Hepatocyte (in vitro differentiated cells): Measurements from ENCODE around the gene FRMPD4.

ENCODE experiments used
- CTCF ChIP-seq: fragments of 200-600 bp; sonication (generic); IDR thresholded peaks from 2 replicates; pipeline ENCODE4 v1.5.1; 2016; ENCODE audit warnings: antibody characterized with exemption, mild to moderate bottlenecking; ENCODE audit not compliant: poor library complexity
- EZH2 ChIP-seq: fragments of 200-600 bp; sonication (generic); IDR thresholded peaks from 2 replicates; pipeline ENCODE4 v1.6.1; 2016; ENCODE audit warnings: antibody characterized with exemption, mild to moderate bottlenecking, borderline replicate concordance
- EZH2phosphoT487 ChIP-seq: fragments of 200-600 bp; sonication (generic); IDR thresholded peaks from one replicate; pipeline ENCODE4 v1.6.1; 2018; ENCODE audit warnings: antibody characterized with exemption, mild to moderate bottlenecking, low read depth, moderate library complexity; ENCODE audit not compliant: unreplicated experiment, severe bottlenecking

- TF ChIP-seq CTCF, result no peak
- no peak for TF ChIP-seq EZH2
- no peak for TF ChIP-seq EZH2phosphoT487
Measured at GRCh38 chrX:12314651-12315050, 176.4 kb downstream of the FRMPD4 start.
